Thoracic aorta (tissue), 2 donors: ENCODE measurements around the gene TYW5. TPM values are rescaled to one million over a fixed set of nuclear protein-coding genes. Genes with fewer than 3 reads are reported as not detected.

ENCODE experiments used
- ATAC-seq: fragments of 150-250 bp; one replicate; pipeline ENCODE4 v1.8.0; 2017; ENCODE audit warnings: low read depth; ENCODE audit not compliant: insufficient number of reproducible peaks, low FRiP score
- DNase-seq: peaks from one replicate; pipeline ENCODE4 v3.0.0-alpha.2; 2020; ENCODE audit warnings: low spot score
- H3K27ac ChIP-seq, 2 donors: fragments of 200-600 bp; sonication (generic); 1 replicate in 1 of 2; 2 replicates in 1 of 2; pipeline ENCODE4 v1.5.1; 2016; ENCODE audit warnings: mild to moderate bottlenecking in 2 of 2, moderate library complexity in 2 of 2
- H3K27me3 ChIP-seq: fragments of 200-600 bp; sonication (generic); replicated peaks from 2 replicates; pipeline ENCODE4 v1.6.0; 2016; ENCODE audit warnings: mild to moderate bottlenecking; ENCODE audit not compliant: insufficient read depth
- H3K36me3 ChIP-seq: fragments of 200-600 bp; sonication (generic); one replicate; pipeline ENCODE4 v1.5.1; 2016
- H3K4me1 ChIP-seq, 2 donors: fragments of 200-600 bp; sonication (generic); 1 replicate in 1 of 2; 2 replicates in 1 of 2; pipeline versions ENCODE4 v1.5.1 to v1.6.0; 2016; ENCODE audit warnings: low read depth in 2 of 2, mild to moderate bottlenecking in 1 of 2; ENCODE audit not compliant: control insufficient read depth in 1 of 2
- H3K4me3 ChIP-seq: fragments of 200-600 bp; sonication (generic); 2 replicates; pipeline ENCODE4 v1.5.1; 2016; ENCODE audit warnings: mild to moderate bottlenecking
- H3K9me3 ChIP-seq: fragments of 200-600 bp; sonication (generic); 2 replicates; pipeline ENCODE4 v1.5.1; 2016
- total RNA-seq, 2 donors: library from RNA; depleted of rRNA; stranded (reverse); fragments of >200 nt; gene quantifications; one replicate each; pipeline versions ENCODE4 v1.1.0 to v1.2.3, GENCODE V29; 2016
- TF ChIP-seq, protein P1 (sequence below): fragments of 200-600 bp; sonication (generic); IDR thresholded peaks from one replicate; pipeline ENCODE4 v1.5.1; 2019; ENCODE audit warnings: antibody characterized with exemption

TYW5 gene
- total RNA-seq, 2 donors from 2014 or later = 5.3 to 9.8 TPM

DNA sequence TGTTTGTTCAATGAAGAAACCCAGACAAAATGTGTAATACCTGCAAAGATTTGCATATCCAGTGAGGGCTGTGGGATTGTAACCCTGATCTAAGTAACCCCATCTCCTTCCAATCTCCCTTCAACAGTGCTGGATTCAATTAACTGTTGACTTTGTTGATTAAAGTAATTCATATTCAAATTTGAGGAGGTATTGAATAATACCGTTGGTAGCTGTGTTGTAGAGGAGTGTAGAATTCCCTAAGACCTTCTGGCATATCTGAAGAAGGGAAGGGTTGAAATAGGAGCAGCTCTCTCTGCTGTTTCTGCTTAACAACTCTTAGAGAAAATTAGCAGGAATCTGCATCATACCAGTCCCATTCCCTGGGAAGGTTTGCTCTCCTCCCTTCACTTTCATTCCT is 28.2 kb upstream of the TYW5 start:
- no peak for ATAC-seq
- H3K27ac ChIP-seq = no peak overlapping the region
- H3K36me3 ChIP-seq = no peaks in the 10 kb centered on the region
- H3K27me3 ChIP-seq = no peaks in the 10 kb centered on the region
- no peaks in the 10 kb centered on the region for H3K9me3 ChIP-seq
- H3K4me1 ChIP-seq = peaks cover 0 to 5% of the 10 kb centered on the region in 2 donors
- H3K4me3 ChIP-seq = no peak overlapping the region
- TF ChIP-seq, protein P1, sequence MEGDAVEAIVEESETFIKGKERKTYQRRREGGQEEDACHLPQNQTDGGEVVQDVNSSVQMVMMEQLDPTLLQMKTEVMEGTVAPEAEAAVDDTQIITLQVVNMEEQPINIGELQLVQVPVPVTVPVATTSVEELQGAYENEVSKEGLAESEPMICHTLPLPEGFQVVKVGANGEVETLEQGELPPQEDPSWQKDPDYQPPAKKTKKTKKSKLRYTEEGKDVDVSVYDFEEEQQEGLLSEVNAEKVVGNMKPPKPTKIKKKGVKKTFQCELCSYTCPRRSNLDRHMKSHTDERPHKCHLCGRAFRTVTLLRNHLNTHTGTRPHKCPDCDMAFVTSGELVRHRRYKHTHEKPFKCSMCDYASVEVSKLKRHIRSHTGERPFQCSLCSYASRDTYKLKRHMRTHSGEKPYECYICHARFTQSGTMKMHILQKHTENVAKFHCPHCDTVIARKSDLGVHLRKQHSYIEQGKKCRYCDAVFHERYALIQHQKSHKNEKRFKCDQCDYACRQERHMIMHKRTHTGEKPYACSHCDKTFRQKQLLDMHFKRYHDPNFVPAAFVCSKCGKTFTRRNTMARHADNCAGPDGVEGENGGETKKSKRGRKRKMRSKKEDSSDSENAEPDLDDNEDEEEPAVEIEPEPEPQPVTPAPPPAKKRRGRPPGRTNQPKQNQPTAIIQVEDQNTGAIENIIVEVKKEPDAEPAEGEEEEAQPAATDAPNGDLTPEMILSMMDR = no peak
- DNase-seq = no peak

DNA sequence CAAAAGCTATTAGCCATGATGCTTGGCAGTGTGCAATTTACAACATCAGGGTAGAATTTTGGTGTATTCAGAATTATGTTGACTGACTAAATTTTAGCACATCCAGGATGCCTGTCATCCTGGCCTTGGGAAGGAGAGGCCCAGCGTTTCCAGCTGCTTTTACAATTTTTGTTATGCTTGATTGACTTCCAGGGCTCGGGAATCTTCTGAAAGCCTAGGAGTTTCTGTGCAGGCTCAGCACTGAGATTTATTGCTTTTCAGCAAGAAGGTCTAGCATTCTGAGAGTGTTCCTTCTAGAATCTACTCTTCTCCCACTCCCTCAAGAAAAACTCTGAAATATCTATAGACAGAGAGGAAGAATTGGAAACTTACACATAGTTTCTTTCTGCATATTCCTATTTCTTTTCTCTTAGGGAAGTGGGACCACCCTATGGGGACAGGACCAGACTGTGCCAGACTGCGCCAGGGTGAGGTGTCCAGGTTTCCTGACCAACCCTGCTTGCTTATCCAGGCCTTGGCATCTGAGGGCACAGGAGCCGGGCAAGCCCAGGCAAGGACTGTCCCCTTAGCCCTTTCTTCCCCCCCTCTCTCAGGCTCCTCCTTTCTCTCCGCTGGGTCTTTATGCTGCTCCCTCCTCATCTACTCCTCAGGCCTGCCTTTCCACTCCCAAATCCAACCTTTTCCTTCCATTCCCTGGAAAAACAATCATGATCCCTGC is 27.0 kb upstream of the TYW5 start:
- Histone ChIP-seq H3K4me3 (no peak overlapping the region), H3K27me3 (no peaks in the 10 kb centered on the region), H3K27ac (no peak overlapping the region), H3K36me3 (no peaks in the 10 kb centered on the region), H3K4me1 (peaks cover 0 to 5% of the 10 kb centered on the region in 2 donors), H3K9me3 (no peaks in the 10 kb centered on the region)
- ATAC-seq = no peak
- DNase-seq = no peak
- TF ChIP-seq, protein P1 = no peak

DNA sequence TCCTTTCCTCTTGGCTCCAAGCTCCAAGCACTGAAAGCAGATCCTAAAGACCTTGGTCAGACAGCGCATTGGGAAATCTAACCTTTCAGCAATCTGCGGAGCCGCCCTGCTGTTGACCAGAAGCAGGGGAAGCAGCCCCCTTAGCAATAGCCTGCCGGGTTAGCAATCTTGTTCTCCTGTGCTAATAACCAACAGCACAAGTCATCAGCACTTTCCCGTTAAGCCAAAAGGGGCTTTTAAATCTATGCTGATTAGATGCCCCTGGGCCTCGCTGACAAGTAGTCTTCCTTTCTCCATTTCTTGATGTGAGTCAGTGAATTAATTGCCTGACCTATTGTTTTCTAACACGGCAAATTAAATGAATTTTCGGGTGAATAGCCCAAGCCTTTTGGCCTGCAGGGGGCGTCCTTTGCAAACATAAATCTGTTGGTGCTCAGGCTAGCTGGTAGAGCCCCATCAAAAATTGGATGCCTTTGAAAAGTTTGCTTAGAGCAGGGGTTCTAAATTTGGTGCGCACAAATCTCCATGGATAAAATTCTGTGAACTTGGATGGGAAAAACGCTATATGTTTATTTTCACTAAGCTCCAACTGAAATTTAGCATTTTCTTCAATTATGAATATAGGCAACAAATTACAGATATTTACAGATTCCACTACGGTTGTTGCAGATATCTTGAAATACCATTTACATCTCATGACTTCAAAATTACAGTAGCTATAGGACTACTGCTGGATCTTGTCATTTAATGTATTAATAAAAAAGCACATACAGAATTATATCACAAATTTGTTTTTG is 24.7 kb upstream of the TYW5 start:
- no peak overlapping the region for H3K27ac ChIP-seq

DNA sequence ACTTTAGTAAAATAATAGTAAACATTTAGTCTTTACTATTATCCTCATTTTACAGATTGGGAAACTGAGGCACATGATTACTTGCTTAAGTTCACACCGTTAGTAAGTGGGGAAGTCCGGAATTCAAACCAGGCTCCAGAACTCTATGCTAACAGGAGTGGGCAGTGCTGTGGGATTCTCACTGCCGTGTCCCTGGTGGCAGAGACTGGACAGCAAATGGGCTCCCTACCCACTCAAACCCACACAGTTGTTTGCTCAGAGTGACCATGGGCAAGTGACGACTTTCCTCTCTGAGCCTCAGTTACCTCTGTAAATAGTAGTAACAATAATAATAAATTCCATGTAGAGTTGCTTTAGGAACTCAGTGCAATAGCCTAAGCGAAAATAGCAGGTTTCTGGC is 24.1 kb upstream of the TYW5 start:
- TF ChIP-seq, protein P1 = no peak
- no peak for DNase-seq
- ATAC-seq = no peak
- H3K36me3 ChIP-seq = no peaks in the 10 kb centered on the region
- H3K27ac ChIP-seq = no peak overlapping the region
- peak overlapping the region; percentile 57 for H3K4me3 ChIP-seq
- no peaks in the 10 kb centered on the region for H3K9me3 ChIP-seq
- H3K27me3 ChIP-seq = no peaks in the 10 kb centered on the region
- peaks cover 0 to 5% of the 10 kb centered on the region in 2 donors for H3K4me1 ChIP-seq

More for the DNA sequence above, 24.7 kb upstream of the TYW5 start:
- H3K36me3 ChIP-seq = no peaks in the 10 kb centered on the region
- ATAC-seq (peak; percentile 48), DNase-seq (peak; percentile 45)
- H3K9me3 ChIP-seq = no peaks in the 10 kb centered on the region
- peak overlapping the region; percentile 57 for H3K4me3 ChIP-seq
- H3K27me3 ChIP-seq = no peaks in the 10 kb centered on the region
- peaks cover 0 to 5% of the 10 kb centered on the region in 2 donors for H3K4me1 ChIP-seq
- TF ChIP-seq, protein P1 = peak; percentile 81

DNA sequence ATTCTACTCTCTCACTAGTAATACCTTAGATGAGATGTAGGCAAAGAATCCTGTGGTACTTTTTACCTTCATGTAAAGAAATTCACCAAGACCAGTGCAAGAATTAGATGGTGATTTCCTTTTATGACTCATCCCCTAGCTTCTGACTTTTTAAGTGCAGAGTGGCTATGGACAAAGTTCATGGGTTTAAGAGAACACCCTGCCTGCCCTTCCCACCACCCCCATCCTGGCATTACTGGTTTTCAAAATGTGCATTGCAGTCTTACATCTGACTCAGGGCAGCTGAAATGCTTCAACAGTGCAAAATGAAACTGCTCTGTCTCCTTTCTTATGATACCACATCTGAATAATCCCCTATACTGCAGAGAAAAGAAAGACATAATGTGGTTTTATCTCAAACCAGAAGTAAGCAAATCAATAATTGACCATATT is 22.7 kb upstream of the TYW5 start:
- no peak for ATAC-seq
- no peaks in the 10 kb centered on the region for H3K27me3 ChIP-seq

More for the DNA sequence above, 22.7 kb upstream of the TYW5 start:
- Histone ChIP-seq H3K4me1 (peaks cover 0 to 5% of the 10 kb centered on the region in 2 donors), H3K4me3 (no peak overlapping the region), H3K36me3 (no peaks in the 10 kb centered on the region), H3K9me3 (no peaks in the 10 kb centered on the region), H3K27ac (no peak overlapping the region)
- TF ChIP-seq, protein P1 = no peak
- no peak for DNase-seq
